HL-60 (cell line): ENCODE data around the gene PRRT1B.

ENCODE experiments used
- DNase-seq, 2 experiments: peaks; one replicate each; pipeline ENCODE4 v3.0.0-alpha.2; 2010 to 2020; ENCODE audit warnings: low read depth in 1 of 2, low spot score in 1 of 2
- H3K27ac ChIP-seq: fragments of 250-450 bp; sonication (Bioruptor Pico); replicated peaks from 2 replicates; pipeline ENCODE4 v1.5.1; 2020; ENCODE audit warnings: mild to moderate bottlenecking, moderate library complexity
- H3K27me3 ChIP-seq: fragments of 250-450 bp; sonication (Bioruptor Pico); 2 replicates; pipeline ENCODE4 v1.5.1; 2021; ENCODE audit warnings: mild to moderate bottlenecking, moderate library complexity; ENCODE audit not compliant: insufficient read depth, poor library complexity, severe bottlenecking
- H3K4me3 ChIP-seq: replicated peaks from 2 replicates; pipeline ENCODE4 v1.5.1; 2011; ENCODE audit warnings: mild to moderate bottlenecking, control low read depth, low read length; ENCODE audit not compliant: insufficient read depth
- GABPA ChIP-seq: IDR thresholded peaks from 2 replicates; pipeline ENCODE4 v1.6.1; 2012; ENCODE audit warnings: low read depth
- POLR2AphosphoS5 ChIP-seq: IDR thresholded peaks from 2 replicates; pipeline ENCODE4 v1.6.1; 2012; ENCODE audit warnings: low read depth
- SPI1 ChIP-seq: IDR thresholded peaks from 2 replicates; pipeline ENCODE4 v1.6.1; 2012; ENCODE audit warnings: low read depth, mild to moderate bottlenecking, borderline replicate concordance
- long read RNA-seq: library from polyadenylated mRNA; unstranded; transcript quantifications from one replicate; pipeline ENCODE4 v2.0.0, GENCODE V29; 2020
- TF ChIP-seq, protein P1 (sequence below): IDR thresholded peaks from one replicate; pipeline ENCODE4 v1.5.1; 2011; ENCODE audit warnings: low read length, control low read depth, inconsistent platforms; ENCODE audit not compliant: insufficient read depth
- TF ChIP-seq, protein P2 (sequence below): IDR thresholded peaks from 2 replicates; pipeline ENCODE4 v1.6.1; 2012; ENCODE audit warnings: low read depth; ENCODE audit not compliant: insufficient replicate concordance

The PRRT1B gene
- long read RNA-seq: 0 reads

DNA sequence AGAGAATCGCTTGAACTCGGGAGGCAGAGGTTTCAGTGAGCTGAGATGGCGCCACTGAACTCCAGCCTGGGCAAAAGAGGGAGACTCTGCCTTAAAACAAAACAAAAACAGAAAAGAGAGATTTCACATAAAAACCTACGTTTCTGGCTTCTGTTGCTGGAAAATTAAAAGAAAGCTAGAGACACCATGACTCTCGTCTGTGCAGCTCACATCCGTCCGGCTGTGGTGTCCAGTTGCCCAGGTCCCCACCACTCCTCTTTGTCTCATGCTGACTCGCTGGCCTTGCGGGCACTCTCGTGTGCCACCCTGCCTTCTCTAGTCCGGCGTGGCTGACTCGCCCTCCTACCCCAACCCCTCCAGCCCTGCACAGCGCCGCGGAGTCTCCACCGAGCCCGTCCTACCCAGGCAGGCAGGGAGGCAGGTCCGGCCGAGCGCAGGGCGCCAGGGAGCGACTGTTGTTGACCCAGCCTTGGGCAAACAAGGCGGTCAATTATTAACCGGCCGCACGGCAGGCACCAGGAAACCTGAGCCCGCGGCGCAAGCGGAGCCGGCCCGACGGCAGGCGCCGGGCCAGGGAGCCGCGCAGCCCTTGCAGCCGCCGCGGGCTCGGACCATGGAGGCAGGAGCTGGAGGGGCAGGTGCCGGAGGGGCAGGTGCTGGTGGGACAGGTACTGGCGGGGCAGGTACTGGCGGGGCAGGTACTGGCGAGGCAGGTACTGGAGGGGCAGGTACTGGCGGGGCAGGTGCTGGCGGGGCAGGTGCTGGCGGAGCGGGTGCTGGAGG lies at the start of gene PRRT1B:
Gene PRRT1B (plus strand): TSS at position 521 of the 783 bp plus-strand sequence. CDS start 93 bp downstream, at position 614.
- no peak for DNase-seq
- peaks cover 11% of the 10 kb centered on the region for H3K27me3 ChIP-seq
- H3K27ac ChIP-seq: no peak within 1 kb of the TSS
- TF ChIP-seq POLR2AphosphoS5 (no peak), SPI1 (no peak), GABPA (no peak)
- TF ChIP-seq, protein P1, sequence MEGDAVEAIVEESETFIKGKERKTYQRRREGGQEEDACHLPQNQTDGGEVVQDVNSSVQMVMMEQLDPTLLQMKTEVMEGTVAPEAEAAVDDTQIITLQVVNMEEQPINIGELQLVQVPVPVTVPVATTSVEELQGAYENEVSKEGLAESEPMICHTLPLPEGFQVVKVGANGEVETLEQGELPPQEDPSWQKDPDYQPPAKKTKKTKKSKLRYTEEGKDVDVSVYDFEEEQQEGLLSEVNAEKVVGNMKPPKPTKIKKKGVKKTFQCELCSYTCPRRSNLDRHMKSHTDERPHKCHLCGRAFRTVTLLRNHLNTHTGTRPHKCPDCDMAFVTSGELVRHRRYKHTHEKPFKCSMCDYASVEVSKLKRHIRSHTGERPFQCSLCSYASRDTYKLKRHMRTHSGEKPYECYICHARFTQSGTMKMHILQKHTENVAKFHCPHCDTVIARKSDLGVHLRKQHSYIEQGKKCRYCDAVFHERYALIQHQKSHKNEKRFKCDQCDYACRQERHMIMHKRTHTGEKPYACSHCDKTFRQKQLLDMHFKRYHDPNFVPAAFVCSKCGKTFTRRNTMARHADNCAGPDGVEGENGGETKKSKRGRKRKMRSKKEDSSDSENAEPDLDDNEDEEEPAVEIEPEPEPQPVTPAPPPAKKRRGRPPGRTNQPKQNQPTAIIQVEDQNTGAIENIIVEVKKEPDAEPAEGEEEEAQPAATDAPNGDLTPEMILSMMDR: no peak
- TF ChIP-seq, protein P2, sequence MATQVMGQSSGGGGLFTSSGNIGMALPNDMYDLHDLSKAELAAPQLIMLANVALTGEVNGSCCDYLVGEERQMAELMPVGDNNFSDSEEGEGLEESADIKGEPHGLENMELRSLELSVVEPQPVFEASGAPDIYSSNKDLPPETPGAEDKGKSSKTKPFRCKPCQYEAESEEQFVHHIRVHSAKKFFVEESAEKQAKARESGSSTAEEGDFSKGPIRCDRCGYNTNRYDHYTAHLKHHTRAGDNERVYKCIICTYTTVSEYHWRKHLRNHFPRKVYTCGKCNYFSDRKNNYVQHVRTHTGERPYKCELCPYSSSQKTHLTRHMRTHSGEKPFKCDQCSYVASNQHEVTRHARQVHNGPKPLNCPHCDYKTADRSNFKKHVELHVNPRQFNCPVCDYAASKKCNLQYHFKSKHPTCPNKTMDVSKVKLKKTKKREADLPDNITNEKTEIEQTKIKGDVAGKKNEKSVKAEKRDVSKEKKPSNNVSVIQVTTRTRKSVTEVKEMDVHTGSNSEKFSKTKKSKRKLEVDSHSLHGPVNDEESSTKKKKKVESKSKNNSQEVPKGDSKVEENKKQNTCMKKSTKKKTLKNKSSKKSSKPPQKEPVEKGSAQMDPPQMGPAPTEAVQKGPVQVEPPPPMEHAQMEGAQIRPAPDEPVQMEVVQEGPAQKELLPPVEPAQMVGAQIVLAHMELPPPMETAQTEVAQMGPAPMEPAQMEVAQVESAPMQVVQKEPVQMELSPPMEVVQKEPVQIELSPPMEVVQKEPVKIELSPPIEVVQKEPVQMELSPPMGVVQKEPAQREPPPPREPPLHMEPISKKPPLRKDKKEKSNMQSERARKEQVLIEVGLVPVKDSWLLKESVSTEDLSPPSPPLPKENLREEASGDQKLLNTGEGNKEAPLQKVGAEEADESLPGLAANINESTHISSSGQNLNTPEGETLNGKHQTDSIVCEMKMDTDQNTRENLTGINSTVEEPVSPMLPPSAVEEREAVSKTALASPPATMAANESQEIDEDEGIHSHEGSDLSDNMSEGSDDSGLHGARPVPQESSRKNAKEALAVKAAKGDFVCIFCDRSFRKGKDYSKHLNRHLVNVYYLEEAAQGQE: no peak
- H3K4me3 ChIP-seq: no peak within 1 kb of the TSS

DNA sequence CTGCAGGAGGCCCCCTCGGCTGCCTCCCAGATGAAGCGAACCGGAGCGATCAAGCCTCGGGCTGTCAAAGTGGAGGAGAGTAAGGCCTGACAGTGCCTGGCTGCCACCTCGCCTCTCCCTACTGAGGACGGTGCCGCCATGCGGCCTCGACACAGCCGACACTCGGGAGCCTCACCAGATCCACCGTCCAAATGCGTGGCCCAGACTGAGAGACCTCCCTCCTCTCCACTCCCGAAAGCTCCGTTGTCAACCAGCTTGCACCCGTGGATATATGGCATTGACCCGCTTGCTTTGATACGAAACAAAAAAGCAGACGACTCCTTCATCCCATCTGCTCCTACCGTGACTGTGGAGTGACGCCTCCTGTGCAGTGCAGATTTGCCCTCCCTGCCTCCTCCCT lies 49.5 kb upstream of the PRRT1B start:
- no peak for DNase-seq
- Histone ChIP-seq H3K27ac (no peak overlapping the region), H3K27me3 (no peaks in the 10 kb centered on the region), H3K4me3 (no peak overlapping the region)
- TF ChIP-seq GABPA (no peak), POLR2AphosphoS5 (peak; percentile 25; the same call in 1 of the 2 replicates)

DNA sequence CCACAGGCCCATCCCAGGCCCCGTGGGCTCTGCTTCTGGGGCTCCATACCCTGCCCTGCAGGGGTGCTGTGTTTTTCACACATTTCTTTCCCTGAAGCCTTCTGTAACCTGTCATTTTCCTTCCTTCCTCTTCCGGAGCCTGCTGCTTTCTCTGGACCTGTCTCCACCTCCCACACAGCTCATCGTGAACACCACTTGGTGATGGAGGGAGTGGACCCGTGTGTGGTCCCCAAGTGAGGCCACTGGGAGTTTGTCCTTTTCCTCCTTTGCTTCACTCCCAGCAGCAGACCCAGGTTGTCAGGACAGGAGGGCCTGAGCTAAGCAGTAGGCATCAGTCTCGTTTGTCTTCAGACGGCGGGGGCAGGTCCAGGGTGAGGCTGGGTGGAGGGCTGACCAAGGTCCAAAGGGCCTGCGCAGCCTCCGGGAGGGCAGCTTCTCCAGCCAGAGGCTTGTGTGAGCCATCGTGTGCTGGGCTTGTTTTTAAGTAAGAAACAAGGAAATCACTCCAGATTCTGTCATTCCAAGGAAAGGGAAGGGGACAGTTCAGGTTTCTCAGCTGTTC lies 48.4 kb upstream of the PRRT1B start:
- no peak overlapping the region for H3K4me3 ChIP-seq
- H3K27ac ChIP-seq: no peak overlapping the region
- TF ChIP-seq, protein P2: no peak
- no peak for TF ChIP-seq POLR2AphosphoS5
- no peak for TF ChIP-seq GABPA
- TF ChIP-seq, protein P1: no peak
- TF ChIP-seq SPI1: no peak
- no peaks in the 10 kb centered on the region for H3K27me3 ChIP-seq
- DNase-seq: no peak

DNA sequence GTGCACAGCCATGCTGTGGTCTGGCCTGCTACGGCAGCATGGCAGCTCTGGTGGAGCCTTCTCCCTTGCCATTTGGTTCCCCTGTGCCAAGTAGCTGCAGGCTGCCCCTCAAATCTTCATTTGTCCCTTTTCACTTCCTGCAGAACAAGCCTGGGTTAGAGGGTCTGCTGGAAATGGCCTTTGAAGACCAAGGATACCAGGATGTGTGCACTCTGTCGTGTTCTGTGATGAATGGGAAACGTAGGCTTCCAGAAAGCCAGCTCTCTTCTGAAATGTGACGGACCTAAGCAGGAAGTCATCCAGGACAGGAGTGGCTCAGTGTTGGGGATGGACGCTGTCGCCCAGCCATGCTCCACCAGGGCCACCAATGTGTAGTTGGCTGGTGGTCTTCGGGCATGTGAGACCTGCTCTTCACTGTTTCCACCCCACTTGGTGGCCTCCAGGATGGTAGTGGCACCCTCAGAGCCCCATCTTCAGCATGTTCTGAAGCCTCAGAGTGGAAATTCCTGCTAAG lies 46.0 kb upstream of the PRRT1B start:
- Histone ChIP-seq H3K4me3 (no peak overlapping the region), H3K27ac (no peak overlapping the region), H3K27me3 (no peaks in the 10 kb centered on the region)
- DNase-seq: no peak
- TF ChIP-seq POLR2AphosphoS5: no peak
- TF ChIP-seq, protein P2: no peak
- TF ChIP-seq, protein P1: no peak
- no peak for TF ChIP-seq GABPA
- TF ChIP-seq SPI1: no peak
